GM18505 (cell line): ENCODE measurements around the gene DNAJC13.

Experiments used
- ATAC-seq: cut with Tn5 transposase; IDR thresholded peaks from one replicate; pipeline ENCODE4 v1.9.1; 2021; ENCODE audit not compliant: unreplicated experiment
- POLR2A ChIP-seq: IDR thresholded peaks from 4 replicates; pipeline ENCODE4 v1.6.1; 2011; ENCODE audit warnings: borderline replicate concordance; ENCODE audit not compliant: insufficient read depth, insufficient read length; ENCODE audit errors: extremely low read depth

Gene DNAJC13

GRCh38 chr3:132573797-132574211 is 156.5 kb downstream of the DNAJC13 start:
- no peak for ATAC-seq
- no peak for TF ChIP-seq POLR2A

GRCh38 chr3:132587401-132587800 is 170.1 kb downstream of the DNAJC13 start:
- no peak for TF ChIP-seq POLR2A
- ATAC-seq = no peak
